Measurements from ENCODE around the gene BMPR1B. TPM values are rescaled to one million over a fixed set of nuclear protein-coding genes. Genes with fewer than 3 reads are reported as not detected.

BMPR1B gene
- total and polyA plus RNA-seq, 7 donors = 0.07 to 2.2 (median 1.8) TPM; not detected in 2

- TF ChIP-seq POLR2AphosphoS5 (IDR thresholded peaks at IDR 0.05) = no peak
- no peak for TF ChIP-seq CTCF (IDR thresholded peaks at IDR 0.05)
- TF ChIP-seq EP300 (IDR thresholded peaks at IDR 0.05) = no peak
- no peak for TF ChIP-seq POLR2A (IDR thresholded peaks at IDR 0.05)
- 56 to 62% methylated on average over 3 of the region's 3 CpGs for WGBS, 2 donors
- no peak overlapping the region for H3K27ac ChIP-seq
- no peaks in the 10 kb centered on the region for H3K27me3 ChIP-seq
- intact Hi-C loops (cut with DNase I) = no loop called here
- H3K4me3 ChIP-seq = no peak overlapping the region
- no peaks in the 10 kb centered on the region for H3K9me3 ChIP-seq
- no peak for DNase-seq
- H3K4me1 ChIP-seq = no peaks in the 10 kb centered on the region
- H3K36me3 ChIP-seq = no peaks in the 10 kb centered on the region
Measured at GRCh38 chr4:95017305-95018064, 259.7 kb downstream of the BMPR1B start.

- H3K36me3 ChIP-seq = no peaks in the 10 kb centered on the region
- no peak for TF ChIP-seq EP300 (IDR thresholded peaks at IDR 0.05)
- no peak for TF ChIP-seq POLR2A (IDR thresholded peaks at IDR 0.05)
- TF ChIP-seq CTCF (IDR thresholded peaks at IDR 0.05) = no peak
- no peak for TF ChIP-seq POLR2AphosphoS5 (IDR thresholded peaks at IDR 0.05)
Measured at GRCh38 chr4:95018785-95019184, 261.0 kb downstream of the BMPR1B start.

GRCh38 chr4:95020521-95020920, 262.8 kb downstream of the BMPR1B start:
- Histone ChIP-seq H3K9me3 (no peaks in the 10 kb centered on the region), H3K36me3 (no peaks in the 10 kb centered on the region), H3K4me3 (no peak overlapping the region), H3K27ac (no peak overlapping the region), H3K27me3 (no peaks in the 10 kb centered on the region), H3K4me1 (no peaks in the 10 kb centered on the region)
- DNase-seq = no peak
- TF ChIP-seq CTCF (IDR thresholded peaks at IDR 0.05) = no peak
- TF ChIP-seq POLR2AphosphoS5 (IDR thresholded peaks at IDR 0.05) = no peak
- TF ChIP-seq EP300 (IDR thresholded peaks at IDR 0.05) = no peak
- TF ChIP-seq POLR2A (IDR thresholded peaks at IDR 0.05) = no peak
- WGBS, 2 donors = 88 to 90% methylated on average over 8 of the region's 8 CpGs
- intact Hi-C loops (cut with DNase I) = no loop called here

More at GRCh38 chr4:95018785-95019184, 261.0 kb downstream of the BMPR1B start:
- Histone ChIP-seq H3K4me3 (no peak overlapping the region), H3K27ac (no peak overlapping the region), H3K27me3 (no peaks in the 10 kb centered on the region), H3K4me1 (no peaks in the 10 kb centered on the region), H3K9me3 (no peaks in the 10 kb centered on the region)
- no peak for DNase-seq
- WGBS, 2 donors = 57 to 70% methylated on average over 5 of the region's 5 CpGs
- intact Hi-C loops (cut with DNase I) = no loop called here

- WGBS, 2 donors = 92 to 95% methylated on average over 1 of the region's 1 CpG
- no peaks in the 10 kb centered on the region for H3K36me3 ChIP-seq
- H3K9me3 ChIP-seq = no peaks in the 10 kb centered on the region
- no peaks in the 10 kb centered on the region for H3K4me1 ChIP-seq
- H3K27ac ChIP-seq = no peak overlapping the region
- TF ChIP-seq EP300 (IDR thresholded peaks at IDR 0.05) (no peak), CTCF (IDR thresholded peaks at IDR 0.05) (no peak), POLR2AphosphoS5 (IDR thresholded peaks at IDR 0.05) (no peak), POLR2A (IDR thresholded peaks at IDR 0.05) (no peak)
- DNase-seq = no peak
- intact Hi-C loops (cut with DNase I) = no loop called here
- H3K27me3 ChIP-seq = no peaks in the 10 kb centered on the region
- no peak overlapping the region for H3K4me3 ChIP-seq
Measured at GRCh38 chr4:95021099-95021498, 263.3 kb downstream of the BMPR1B start.
